Measurements from ENCODE around the gene SLC46A1. TPM values are rescaled to one million over a fixed set of nuclear protein-coding genes. Genes with fewer than 3 reads are reported as not detected.

The SLC46A1 gene
- total RNA-seq, 2 experiments from 2014 or later, result 0.96 to 1.1 TPM

DNA sequence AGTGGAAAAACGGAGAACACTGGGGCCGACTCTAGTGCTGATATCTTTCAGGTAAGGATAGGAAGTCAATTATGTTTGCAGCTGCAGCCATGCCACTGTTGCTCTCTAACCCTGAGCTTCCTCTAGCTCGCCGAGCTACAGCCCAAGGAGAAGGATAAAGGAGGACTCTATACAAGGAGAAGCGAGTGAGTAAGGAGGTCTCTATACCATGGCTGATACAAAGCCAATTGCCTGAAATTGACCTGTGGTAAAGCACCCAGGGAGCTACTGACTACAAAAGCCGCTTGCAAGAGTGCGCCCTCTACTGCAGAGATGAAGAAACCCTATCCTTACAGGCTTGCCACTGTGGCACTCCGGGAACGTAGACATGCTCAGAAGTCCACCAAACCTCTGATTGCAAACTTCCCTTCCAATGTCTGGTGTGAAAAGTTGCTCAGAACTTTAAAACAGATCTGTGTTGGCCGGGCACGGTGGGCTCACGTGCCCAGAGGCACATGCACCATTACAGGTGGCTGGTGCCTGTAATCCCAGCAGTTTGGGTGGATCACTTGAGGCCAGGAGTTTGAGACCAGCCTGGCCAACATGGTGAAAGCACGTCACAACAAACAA lies 10.8 kb upstream of the SLC46A1 start:
- ChIA-PET POLR2A (interaction anchor here (1.5 kb wide), 2 partner anchors 59 to 81 kb away, joined by 4 to 8 read pairs; partner anchors contain the start of genes POLDIP2 and TNFAIP1), CTCF (interaction anchor here (0.5 to 2.0 kb wide), 30 partner anchors 8 to 356 kb away, joined by 3 to 13 read pairs (median 4); partner anchors contain the start of genes IFT20 and TNFAIP1)
- H3K27ac Mint-ChIP-seq, result no peak overlapping the region
- H3K4me3 Mint-ChIP-seq, result no peak overlapping the region
- H3K36me3 Mint-ChIP-seq (ENCODE audit: low read depth), result no peaks in the 10 kb centered on the region
- no peaks in the 10 kb centered on the region for H3K9me3 Mint-ChIP-seq
- no peaks in the 10 kb centered on the region for H3K4me1 Mint-ChIP-seq
- H3K27me3 Mint-ChIP-seq, result peaks cover 22% of the 10 kb centered on the region
- DNase-seq, result peak; percentile 62

GRCh38 chr17:28415886-28416285 lies 9.9 kb upstream of the SLC46A1 start:
- POLR2A ChIA-PET, result no interaction called here
- Mint-ChIP-seq H3K36me3 (ENCODE audit: low read depth) (no peaks in the 10 kb centered on the region), H3K9me3 (no peaks in the 10 kb centered on the region), H3K4me3 (no peak overlapping the region), H3K4me1 (no peaks in the 10 kb centered on the region), H3K27ac (no peak overlapping the region), H3K27me3 (peaks cover 24% of the 10 kb centered on the region)
- CTCF ChIA-PET, result interaction anchor here (0.9 to 2.0 kb wide), 17 partner anchors 8 to 139 kb away, joined by 3 to 13 read pairs (median 4); partner anchors contain the start of genes IFT20 and TNFAIP1
- no peak for DNase-seq

- Mint-ChIP-seq H3K4me3 (no peak overlapping the region), H3K27ac (no peak overlapping the region), H3K36me3 (ENCODE audit: low read depth) (no peaks in the 10 kb centered on the region), H3K4me1 (no peaks in the 10 kb centered on the region), H3K9me3 (no peaks in the 10 kb centered on the region), H3K27me3 (peaks cover 17% of the 10 kb centered on the region)
- ChIA-PET CTCF (no interaction called here), POLR2A (interaction anchor here (1.5 kb wide), 1 partner anchor 27 kb away, joined by 4 read pairs; no protein-coding TSS in a partner anchor)
- no peak for DNase-seq
Observed at GRCh38 chr17:28413804-28414203, 7.8 kb upstream of the SLC46A1 start.

- Mint-ChIP-seq H3K27ac (no peak overlapping the region), H3K9me3 (no peaks in the 10 kb centered on the region), H3K4me3 (no peak overlapping the region), H3K27me3 (peaks cover 24% of the 10 kb centered on the region), H3K4me1 (no peaks in the 10 kb centered on the region), H3K36me3 (ENCODE audit: low read depth) (no peaks in the 10 kb centered on the region)
- CTCF ChIA-PET, result no interaction called here
- POLR2A ChIA-PET, result no interaction called here
- DNase-seq, result no peak
Observed at GRCh38 chr17:28412099-28412498, 6.1 kb upstream of the SLC46A1 start.

- H3K27me3 Mint-ChIP-seq, result peaks cover 18% of the 10 kb centered on the region
- CTCF ChIA-PET, result interaction anchor here (1.6 kb wide), 1 partner anchor 8 kb away, joined by 4 read pairs; no protein-coding TSS in a partner anchor
- H3K9me3 Mint-ChIP-seq, result no peaks in the 10 kb centered on the region
- no peak for DNase-seq
- H3K36me3 Mint-ChIP-seq (ENCODE audit: low read depth), result no peaks in the 10 kb centered on the region
- no peak overlapping the region for H3K4me3 Mint-ChIP-seq
- H3K4me1 Mint-ChIP-seq, result peaks cover 5% of the 10 kb centered on the region
- no peak overlapping the region for H3K27ac Mint-ChIP-seq
- POLR2A ChIA-PET, result no interaction called here
Observed at GRCh38 chr17:28407974-28408306, 1.9 kb upstream of the SLC46A1 start.

DNA sequence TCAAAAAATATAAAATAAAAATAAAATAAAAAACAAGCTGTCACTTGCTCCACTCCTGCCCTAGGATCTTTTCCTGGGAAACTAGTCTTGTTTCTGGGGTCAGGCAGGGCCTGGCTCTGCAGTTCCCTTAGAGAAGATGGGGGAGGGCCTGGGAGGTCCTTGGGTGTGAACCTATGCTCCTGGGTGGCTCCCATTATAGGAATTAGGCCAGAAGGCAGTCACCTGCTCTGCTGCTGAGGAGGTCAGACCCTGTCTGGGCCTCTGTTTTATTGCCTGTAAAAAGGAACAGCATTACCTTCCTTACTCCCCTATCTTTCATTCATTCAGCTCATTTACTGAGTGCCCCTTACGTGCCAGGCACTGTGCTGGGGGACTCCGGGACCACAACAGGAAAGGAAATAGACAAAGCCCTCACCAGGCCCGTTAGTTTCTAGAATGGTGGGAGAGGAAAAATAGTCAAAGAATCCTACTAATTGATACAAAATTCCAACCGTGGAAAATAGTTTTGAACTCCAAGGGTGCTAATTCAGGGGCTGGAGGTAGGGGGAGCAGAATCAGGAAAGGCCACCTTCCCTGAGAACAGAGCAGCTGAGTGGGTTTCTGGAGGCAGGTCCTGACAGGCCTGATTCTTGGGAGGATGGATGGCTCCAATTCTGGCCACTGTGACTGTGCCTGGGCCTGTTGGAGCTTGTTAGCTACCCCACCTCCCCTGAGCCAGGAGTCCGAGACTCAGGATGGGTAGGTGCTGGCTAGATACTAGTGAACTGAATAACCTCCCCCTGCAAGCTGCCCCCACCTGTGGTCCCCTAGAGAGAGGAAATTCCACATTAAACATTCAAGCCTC lies 1.3 kb upstream of the SLC46A1 start:
- DNase-seq, result no peak
- no peaks in the 10 kb centered on the region for H3K36me3 Mint-ChIP-seq (ENCODE audit: low read depth)
- H3K27me3 Mint-ChIP-seq, result peaks cover 17% of the 10 kb centered on the region
- H3K27ac Mint-ChIP-seq, result no peak overlapping the region
- no peak overlapping the region for H3K4me3 Mint-ChIP-seq
- peaks cover 5% of the 10 kb centered on the region for H3K4me1 Mint-ChIP-seq
- POLR2A ChIA-PET, result no interaction called here
- no peaks in the 10 kb centered on the region for H3K9me3 Mint-ChIP-seq
- CTCF ChIA-PET, result interaction anchor here (1.6 kb wide), 1 partner anchor 9 kb away, joined by 4 read pairs; no protein-coding TSS in a partner anchor

DNA sequence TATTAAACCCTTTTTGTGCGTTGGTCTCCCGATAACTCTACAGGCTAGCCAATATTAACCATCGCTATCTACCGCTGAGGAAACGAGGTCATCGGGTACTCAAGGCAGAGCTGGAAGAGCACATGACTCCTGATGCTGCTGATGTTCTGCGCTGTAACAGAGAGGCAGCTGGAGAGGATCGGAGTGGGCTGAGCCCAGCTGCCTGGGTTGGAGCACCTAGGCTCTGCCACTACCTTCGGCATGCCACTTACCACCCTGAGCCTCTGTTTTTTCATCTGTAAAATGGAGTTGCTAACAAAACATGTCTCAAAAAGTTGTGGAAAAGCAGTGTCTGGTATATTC lies 432 bp upstream of the SLC46A1 start:
- no peak for DNase-seq
- no peak overlapping the region for H3K27ac Mint-ChIP-seq

GRCh38 chr17:28404812-28405570 lies 1.0 kb downstream of the SLC46A1 start:
- H3K4me1 Mint-ChIP-seq, result peaks cover 13% of the 10 kb centered on the region
- no peaks in the 10 kb centered on the region for H3K36me3 Mint-ChIP-seq (ENCODE audit: low read depth)
- H3K4me3 Mint-ChIP-seq, result peak overlapping the region; percentile 66
- H3K9me3 Mint-ChIP-seq, result no peaks in the 10 kb centered on the region
- peaks cover 11% of the 10 kb centered on the region for H3K27me3 Mint-ChIP-seq
- CTCF ChIA-PET, result interaction anchor here (1.4 kb wide), 1 partner anchor 12 kb away, joined by 9 read pairs; no protein-coding TSS in a partner anchor
- POLR2A ChIA-PET, result interaction anchor here (1.4 to 1.9 kb wide), 2 partner anchors 9 to 20 kb away, joined by 6 to 11 read pairs; no protein-coding TSS in a partner anchor
- H3K27ac Mint-ChIP-seq, result no peak overlapping the region
- DNase-seq, result no peak

More for the DNA sequence above, 432 bp upstream of the SLC46A1 start:
- no peaks in the 10 kb centered on the region for H3K9me3 Mint-ChIP-seq
- CTCF ChIA-PET, result no interaction called here
- H3K4me1 Mint-ChIP-seq, result peaks cover 13% of the 10 kb centered on the region
- peak overlapping the region; percentile 49 for H3K4me3 Mint-ChIP-seq
- POLR2A ChIA-PET, result interaction anchor here (1.4 kb wide), 1 partner anchor 11 kb away, joined by 6 read pairs; no protein-coding TSS in a partner anchor
- H3K27me3 Mint-ChIP-seq, result peaks cover 11% of the 10 kb centered on the region
- H3K36me3 Mint-ChIP-seq (ENCODE audit: low read depth), result no peaks in the 10 kb centered on the region

DNA sequence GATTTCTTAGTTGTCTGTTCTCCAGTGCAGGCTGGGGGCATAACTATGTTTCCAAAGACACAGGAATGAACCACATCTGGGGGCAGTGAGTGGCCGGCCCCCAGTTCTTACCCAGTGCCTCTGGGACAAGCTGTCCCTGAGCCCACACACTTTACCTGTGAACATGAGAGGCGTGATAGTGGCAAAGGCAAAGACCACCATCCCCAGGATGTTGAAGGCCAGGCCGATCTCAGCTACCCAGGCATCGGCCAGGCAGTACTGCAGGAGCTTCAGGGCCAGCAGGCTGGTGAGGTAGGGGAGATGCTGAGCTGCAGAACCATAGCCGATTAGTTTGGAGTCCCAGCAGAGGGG lies 1.6 kb downstream of the SLC46A1 start:
- ChIA-PET CTCF (interaction anchor here (1.4 kb wide), 1 partner anchor 12 kb away, joined by 9 read pairs; no protein-coding TSS in a partner anchor), POLR2A (interaction anchor here (1.9 kb wide), 1 partner anchor 20 kb away, joined by 11 read pairs; no protein-coding TSS in a partner anchor)
- Mint-ChIP-seq H3K27me3 (peaks cover 11% of the 10 kb centered on the region), H3K4me3 (peak overlapping the region; percentile 16), H3K27ac (no peak overlapping the region), H3K36me3 (ENCODE audit: low read depth) (no peaks in the 10 kb centered on the region), H3K9me3 (no peaks in the 10 kb centered on the region), H3K4me1 (peaks cover 13% of the 10 kb centered on the region)
- no peak for DNase-seq

GRCh38 chr17:28404007-28404406 lies 2.0 kb downstream of the SLC46A1 start:
- CTCF ChIA-PET, result interaction anchor here (1.4 kb wide), 1 partner anchor 13 kb away, joined by 9 read pairs; no protein-coding TSS in a partner anchor
- H3K36me3 Mint-ChIP-seq (ENCODE audit: low read depth), result no peaks in the 10 kb centered on the region
- H3K9me3 Mint-ChIP-seq, result no peaks in the 10 kb centered on the region
- H3K27me3 Mint-ChIP-seq, result peaks cover 11% of the 10 kb centered on the region
- POLR2A ChIA-PET, result interaction anchor here (1.9 kb wide), 1 partner anchor 19 kb away, joined by 11 read pairs; no protein-coding TSS in a partner anchor
- H3K27ac Mint-ChIP-seq, result no peak overlapping the region
- no peak overlapping the region for H3K4me3 Mint-ChIP-seq
- no peak for DNase-seq
- H3K4me1 Mint-ChIP-seq, result peaks cover 13% of the 10 kb centered on the region

- ChIA-PET POLR2A (no interaction called here), CTCF (no interaction called here)
- no peak for DNase-seq
- Mint-ChIP-seq H3K9me3 (no peaks in the 10 kb centered on the region), H3K36me3 (ENCODE audit: low read depth) (peaks cover 7% of the 10 kb centered on the region), H3K27ac (no peak overlapping the region), H3K27me3 (peaks cover 5% of the 10 kb centered on the region), H3K4me3 (no peak overlapping the region), H3K4me1 (peaks cover 13% of the 10 kb centered on the region)
Observed at GRCh38 chr17:28402844-28403243, 3.2 kb downstream of the SLC46A1 start.

DNA sequence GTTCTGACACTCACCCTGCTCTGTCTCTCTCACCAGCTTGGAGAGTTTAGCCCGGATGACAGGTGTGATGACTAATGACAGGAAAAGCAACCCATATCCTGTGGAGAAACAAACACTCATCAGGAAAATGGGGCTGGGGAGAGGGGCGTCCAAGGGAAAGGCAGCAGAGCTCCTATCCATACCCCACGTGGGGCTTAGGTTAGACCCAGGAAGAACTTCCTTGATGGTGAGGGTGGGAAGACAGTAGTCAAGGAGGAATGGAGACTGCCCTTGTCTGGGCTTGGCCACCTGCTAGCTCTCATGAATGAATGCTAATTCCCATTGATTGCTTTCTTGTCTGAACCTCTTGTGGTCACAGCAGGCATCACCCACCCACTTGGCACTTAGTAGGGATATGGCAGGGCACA lies 3.8 kb downstream of the SLC46A1 start:
- Mint-ChIP-seq H3K27ac (no peak overlapping the region), H3K4me3 (no peak overlapping the region), H3K36me3 (ENCODE audit: low read depth) (peaks cover 7% of the 10 kb centered on the region), H3K9me3 (no peaks in the 10 kb centered on the region), H3K27me3 (peaks cover 4% of the 10 kb centered on the region), H3K4me1 (peaks cover 13% of the 10 kb centered on the region)
- CTCF ChIA-PET, result no interaction called here
- POLR2A ChIA-PET, result interaction anchor here (1.8 kb wide), 1 partner anchor 8 kb away, joined by 4 read pairs; no protein-coding TSS in a partner anchor
- no peak for DNase-seq

All from activated CD4-positive, alpha-beta memory T cell treated with anti-CD3 and anti-CD28 coated beads, Interleukin-2, amount 10 ng/mL, durations not matched to agents 7 days and 5 days (primary cell).